ENCODE measurements around the gene SAMD7.
A peak's percentile ranks its signal among the peaks of the same experiment; 100 is the strongest.

SAMD7 gene, protein sequence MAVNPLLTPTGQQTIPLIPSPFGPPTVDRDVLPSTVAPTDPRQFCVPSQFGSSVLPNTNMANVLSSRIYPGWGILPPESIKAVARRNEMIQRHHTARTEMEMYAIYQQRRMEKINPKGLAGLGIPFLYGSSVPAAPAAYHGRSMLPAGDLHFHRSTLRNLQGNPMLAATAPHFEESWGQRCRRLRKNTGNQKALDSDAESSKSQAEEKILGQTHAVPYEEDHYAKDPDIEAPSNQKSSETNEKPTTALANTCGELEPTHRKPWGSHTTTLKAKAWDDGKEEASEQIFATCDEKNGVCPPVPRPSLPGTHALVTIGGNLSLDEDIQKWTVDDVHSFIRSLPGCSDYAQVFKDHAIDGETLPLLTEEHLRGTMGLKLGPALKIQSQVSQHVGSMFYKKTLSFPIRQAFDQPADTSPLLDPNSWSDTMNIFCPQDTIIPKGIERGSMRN

GRCh38 chr3:169911272-169911671 lies at the start of gene SAMD7:
Gene SAMD7 (plus strand): TSS chr3:169911572. CDS start chr3:169919499, 7,927 bp downstream.
- DNase-seq (ENCODE audit: low spot score) = no peak

GRCh38 chr3:169861871-169862270 lies 49.5 kb upstream of the SAMD7 start:
- DNase-seq (ENCODE audit: low spot score) = no peak

GRCh38 chr3:169863458-169863899 lies 47.9 kb upstream of the SAMD7 start:
- peak; percentile 87 for DNase-seq (ENCODE audit: low spot score)

DNA sequence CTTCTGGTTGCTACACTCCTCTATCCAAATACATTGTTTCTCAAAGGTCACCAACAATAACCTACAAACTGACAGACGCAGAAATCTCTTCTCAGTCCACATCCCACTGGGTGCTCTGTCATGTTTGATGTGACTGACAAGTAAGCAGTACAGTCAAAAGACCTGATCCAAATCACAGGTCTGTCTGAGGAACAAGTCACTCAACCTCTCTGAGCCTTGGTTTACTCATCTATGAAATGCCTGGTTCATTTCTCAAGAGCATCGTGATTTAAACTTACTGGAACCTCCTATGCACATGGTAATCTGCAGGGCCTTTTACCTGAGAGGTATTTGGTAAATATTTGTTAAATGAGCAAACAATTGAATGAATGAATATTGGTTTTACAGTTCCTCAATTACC lies 47.1 kb upstream of the SAMD7 start:
- DNase-seq (ENCODE audit: low spot score) = no peak

GRCh38 chr3:169865176-169865767 lies 46.1 kb upstream of the SAMD7 start:
- DNase-seq (ENCODE audit: low spot score) = no peak

GRCh38 chr3:169867584-169868210 lies 43.7 kb upstream of the SAMD7 start:
- DNase-seq (ENCODE audit: low spot score) = no peak

GRCh38 chr3:169868369-169868768 lies 43.0 kb upstream of the SAMD7 start:
- DNase-seq (ENCODE audit: low spot score) = no peak

DNA sequence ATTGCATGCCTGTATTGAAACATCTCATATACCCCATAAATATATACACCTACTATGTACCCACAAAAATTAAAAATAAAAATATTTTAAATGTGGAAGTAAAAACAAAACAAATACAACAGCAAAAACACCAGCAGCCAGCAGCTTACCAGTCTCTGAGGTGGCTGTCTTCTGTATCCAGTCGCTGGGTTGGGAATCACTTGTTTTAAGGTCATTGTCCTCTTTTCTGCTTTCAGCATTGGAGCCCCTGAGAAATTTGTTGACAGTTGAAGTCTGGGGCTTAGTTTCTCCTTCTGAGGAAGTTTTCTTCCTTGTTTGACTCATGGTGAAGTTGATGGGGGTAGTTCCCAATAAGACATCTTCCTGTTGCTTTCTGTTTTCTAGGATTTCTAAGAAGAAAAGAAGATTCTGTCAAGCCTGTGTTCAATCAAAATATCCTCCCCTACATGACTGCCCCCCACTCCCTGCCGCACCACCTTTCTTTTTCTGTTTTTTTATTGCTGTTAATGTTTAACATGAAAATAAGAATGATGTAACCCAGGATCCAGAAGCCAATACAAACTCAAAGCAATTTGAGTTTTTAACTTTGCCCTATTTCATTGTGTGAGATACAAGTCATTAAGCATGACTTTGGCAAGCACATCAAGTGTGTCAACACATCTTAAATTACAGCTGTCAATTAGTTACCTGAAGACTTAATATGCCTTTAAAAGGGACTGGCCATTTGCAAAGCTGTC lies 41.7 kb upstream of the SAMD7 start, which contains the start of gene LRRC31:
Gene LRRC31, minus strand, starts transcription at position 452 of the 737 bp plus-strand sequence. Its CDS starts 128 bp downstream, at position 324.
- no peak for DNase-seq (ENCODE audit: low spot score)

- no peak for DNase-seq (ENCODE audit: low spot score)
Measured at GRCh38 chr3:169871129-169871886, 40.1 kb upstream of the SAMD7 start.

DNA sequence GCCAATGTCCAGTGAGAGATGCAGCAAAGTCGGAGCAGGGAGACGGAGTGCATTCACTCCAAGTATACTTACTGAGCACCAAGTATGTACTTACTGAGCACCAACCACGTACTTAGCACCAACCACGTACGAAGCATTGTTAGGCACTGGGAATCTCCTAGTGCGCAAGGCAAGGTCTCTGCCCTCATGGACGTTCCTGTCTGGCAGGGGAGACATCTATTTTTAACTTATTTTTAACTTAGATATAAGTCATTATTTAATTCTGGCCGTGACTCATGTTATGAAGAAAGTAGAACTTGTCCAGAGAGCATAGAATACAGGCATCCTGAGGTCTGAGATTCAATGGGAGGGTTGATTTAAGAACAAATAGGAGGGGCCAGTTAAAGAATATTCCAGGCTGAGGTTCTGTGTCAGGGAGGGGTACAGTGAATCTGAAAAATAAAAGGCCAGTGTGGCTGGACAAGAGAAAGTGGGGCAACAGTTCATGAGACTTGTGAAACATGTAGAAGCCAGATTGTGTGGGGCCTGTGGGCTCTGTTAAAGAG lies 32.3 kb upstream of the SAMD7 start:
- DNase-seq (ENCODE audit: low spot score) = no peak

DNA sequence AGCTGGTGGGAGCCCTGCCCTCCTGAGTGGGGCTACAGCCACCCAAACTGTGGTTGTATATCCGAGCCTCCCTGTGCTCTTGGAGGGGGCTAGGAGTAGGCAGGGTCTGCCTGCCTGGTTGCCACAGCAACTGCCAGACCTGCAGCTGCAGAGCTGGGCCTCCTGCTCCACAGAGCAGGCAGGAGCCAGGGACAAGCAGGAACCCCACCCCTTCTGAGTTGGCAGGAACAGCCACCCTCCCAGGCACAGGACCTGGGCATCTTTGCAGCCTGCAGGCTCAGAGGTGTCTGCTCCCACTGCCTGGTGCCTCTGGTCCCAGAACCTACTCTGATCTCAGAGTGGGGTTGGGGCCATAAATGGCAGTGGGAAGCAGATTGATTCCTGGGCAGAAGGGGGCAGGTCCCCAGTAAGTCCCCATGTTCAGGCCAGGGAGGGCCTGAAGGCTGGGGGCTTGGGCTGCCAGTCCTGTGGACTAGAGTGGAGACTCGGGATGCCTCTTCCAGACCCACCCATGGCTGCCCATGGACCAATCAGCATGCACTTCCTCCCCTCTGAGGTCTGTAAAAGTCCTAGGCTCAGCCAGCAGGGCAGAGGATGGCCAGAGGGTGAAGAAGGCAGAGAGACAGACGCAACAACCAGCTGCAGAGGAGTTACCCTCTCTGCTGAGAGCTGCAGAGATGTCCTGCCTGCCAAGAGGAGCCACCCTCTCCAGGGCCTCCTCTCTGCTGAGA lies 31.4 kb upstream of the SAMD7 start:
- DNase-seq (ENCODE audit: low spot score) = no peak

GRCh38 chr3:169880576-169881250 lies 30.7 kb upstream of the SAMD7 start:
- DNase-seq (ENCODE audit: low spot score) = no peak

- DNase-seq (ENCODE audit: low spot score) = peak; percentile 64
Measured at GRCh38 chr3:169886671-169887070, 24.7 kb upstream of the SAMD7 start.

DNA sequence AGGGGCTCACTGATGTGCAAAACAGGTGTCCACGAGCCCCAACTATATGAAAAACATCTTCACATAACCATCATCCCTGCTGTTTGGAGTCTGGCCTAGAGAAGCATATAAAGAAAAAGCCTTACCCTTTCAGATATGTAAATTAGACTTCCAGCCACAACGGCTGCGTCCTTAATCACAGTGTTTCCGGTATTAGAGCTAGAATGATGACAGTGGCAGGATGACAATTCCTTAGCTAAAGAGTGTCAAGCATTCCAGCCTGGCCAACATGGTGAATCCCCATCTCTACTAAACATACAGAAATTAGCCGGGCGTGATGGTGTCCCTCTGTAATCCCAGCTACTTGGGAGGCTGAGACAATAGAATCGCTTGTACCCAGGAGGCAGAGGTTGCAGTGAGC lies 19.5 kb upstream of the SAMD7 start:
- no peak for DNase-seq (ENCODE audit: low spot score)

DNA sequence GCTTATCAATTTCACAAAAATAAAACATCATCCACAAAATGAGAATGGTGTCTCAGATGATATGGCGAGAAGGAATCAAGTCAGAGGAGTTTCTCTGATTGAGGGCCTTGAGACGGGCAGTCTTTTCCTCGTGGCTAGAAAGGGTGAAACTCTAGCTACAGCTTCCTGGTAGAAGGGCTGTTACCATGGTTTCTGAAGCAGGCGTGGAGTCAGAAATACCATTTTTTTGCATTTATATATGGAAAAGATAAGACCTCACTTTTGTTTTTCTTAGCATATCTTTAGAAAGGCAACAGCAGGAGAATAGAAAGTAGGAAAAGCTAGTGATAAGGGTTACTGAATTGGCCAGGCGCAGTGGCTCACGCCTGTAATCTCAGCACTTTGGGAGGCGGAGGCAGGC lies 17.3 kb upstream of the SAMD7 start:
- no peak for DNase-seq (ENCODE audit: low spot score)

GRCh38 chr3:169895072-169895471 lies 16.3 kb upstream of the SAMD7 start:
- DNase-seq (ENCODE audit: low spot score) = no peak

- DNase-seq (ENCODE audit: low spot score) = no peak
Measured at GRCh38 chr3:169897284-169897683, 14.1 kb upstream of the SAMD7 start.

DNA sequence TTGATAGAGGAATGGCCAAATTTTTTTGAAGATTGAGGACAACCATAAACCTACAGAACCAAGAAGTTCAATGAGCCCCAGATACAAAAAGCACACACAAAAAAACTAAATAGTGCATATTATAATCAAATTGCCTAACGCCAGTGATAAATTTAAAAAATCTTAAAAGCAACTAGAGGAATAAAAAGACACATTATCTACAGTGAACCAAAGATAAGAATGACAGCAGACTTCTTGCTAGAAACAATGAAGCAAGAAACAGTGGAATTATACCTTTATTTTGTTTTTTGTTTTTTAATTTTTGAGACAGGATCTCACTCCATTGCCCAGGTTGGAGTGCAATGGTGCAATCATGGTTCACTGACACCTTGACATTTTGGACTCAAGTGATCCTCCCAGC lies 9.9 kb upstream of the SAMD7 start:
- no peak for DNase-seq (ENCODE audit: low spot score)

DNA sequence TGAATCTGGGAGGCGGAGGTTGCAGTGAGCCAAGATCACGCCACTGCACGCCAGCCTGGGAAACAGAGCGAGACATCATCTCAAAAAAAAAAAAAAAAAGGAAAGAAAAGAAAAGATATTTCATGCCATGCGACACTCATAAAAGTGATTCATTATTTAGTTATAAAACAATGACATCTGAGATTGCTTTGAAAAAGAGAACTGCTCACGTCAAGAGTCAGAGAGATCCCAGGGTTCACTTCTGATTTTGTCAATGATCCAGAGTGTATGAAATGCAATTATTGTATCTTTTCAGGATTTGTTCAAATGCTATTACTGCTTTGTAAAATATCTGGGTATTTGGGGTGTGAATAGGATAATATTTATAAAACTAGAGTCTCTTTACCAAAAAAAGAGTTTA lies 6.0 kb upstream of the SAMD7 start:
- no peak for DNase-seq (ENCODE audit: low spot score)

DNA sequence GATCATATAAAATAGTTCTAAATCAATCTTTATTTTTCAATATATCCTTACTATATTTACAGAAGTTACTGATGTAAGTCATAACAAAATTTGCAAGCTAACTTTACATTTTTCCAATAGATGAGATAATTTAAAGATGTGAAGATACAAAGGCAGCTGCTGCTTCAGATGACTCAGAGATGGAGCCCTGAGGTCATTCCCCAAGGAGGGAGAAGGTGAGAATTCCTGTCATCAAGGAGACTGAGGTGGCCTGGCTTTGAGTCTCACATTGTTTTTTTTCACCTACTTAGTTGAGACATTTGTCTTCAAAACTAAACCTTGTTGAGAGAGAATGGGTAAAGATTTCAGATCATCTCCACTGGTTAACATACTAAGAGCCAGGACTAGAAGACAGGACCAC lies 3.9 kb upstream of the SAMD7 start:
- DNase-seq (ENCODE audit: low spot score) = no peak
